Spleen (tissue), 11 donors: ENCODE measurements around the gene ADARB1. TPM values are rescaled to one million over a fixed set of nuclear protein-coding genes. Genes with fewer than 3 reads are reported as not detected.

Source experiments
- DNase-seq: peaks from one replicate; pipeline ENCODE4 v3.0.0-alpha.2; 2020
- H3K27ac ChIP-seq, 8 donors: fragments of 200-600 bp; sonication (generic) in 7 of 8; 1 replicate in 4 of 8; 2 replicates in 4 of 8; pipeline versions ENCODE4 v1.5.0 to v1.8.0; 2016 to 2021; ENCODE audit warnings: inconsistent platforms in 4 of 8, mild to moderate bottlenecking in 4 of 8, moderate library complexity in 1 of 8
- H3K27me3 ChIP-seq, 7 donors: fragments of 200-600 bp; sonication (generic) in 6 of 7; replicated peaks in 1 of 7; 1 replicate in 4 of 7; 2 replicates in 3 of 7; pipeline versions ENCODE4 v1.5.0 to v1.8.0; 2016 to 2021; ENCODE audit warnings: inconsistent platforms in 3 of 7, mild to moderate bottlenecking in 1 of 7
- H3K36me3 ChIP-seq, 6 donors: fragments of 200-600 bp; sonication (generic) in 5 of 6; 1 replicate in 4 of 6; 2 replicates in 2 of 6; pipeline versions ENCODE4 v1.5.0 to v1.8.0; 2016 to 2021; ENCODE audit warnings: inconsistent platforms in 2 of 6
- H3K4me1 ChIP-seq, 6 donors: fragments of 200-600 bp; sonication (generic) in 5 of 6; 1 replicate in 3 of 6; 2 replicates in 3 of 6; pipeline versions ENCODE4 v1.5.0 to v1.8.0; 2016 to 2021; ENCODE audit warnings: inconsistent platforms in 3 of 6
- H3K4me3 ChIP-seq, 8 donors: fragments of 200-600 bp; sonication (generic) in 7 of 8; 1 replicate in 4 of 8; 2 replicates in 4 of 8; pipeline versions ENCODE4 v1.5.0 to v1.8.0; 2016 to 2021; ENCODE audit warnings: inconsistent platforms in 4 of 8, mild to moderate bottlenecking in 4 of 8, moderate library complexity in 2 of 8
- H3K9me3 ChIP-seq, 8 donors: fragments of 200-600 bp; sonication (generic) in 7 of 8; 1 replicate in 4 of 8; 2 replicates in 4 of 8; pipeline versions ENCODE4 v1.5.0 to v1.8.0; 2016 to 2021; ENCODE audit warnings: inconsistent platforms in 4 of 8
- POLR2A ChIP-seq, 3 donors: fragments of 450-650 bp; IDR thresholded peaks; one replicate each; pipeline ENCODE4 v1.5.1; 2017; ENCODE audit warnings: antibody characterized with exemption in 3 of 3, mild to moderate bottlenecking in 1 of 3
- POLR2AphosphoS5 ChIP-seq, 3 donors: sonication (generic); formaldehyde crosslinking; IDR thresholded peaks; one replicate each; pipeline ENCODE4 v1.5.1; 2017; ENCODE audit warnings: antibody characterized with exemption in 3 of 3
- WGBS, 5 donors: extraction: QIAGEN DNeasy Blood & Tissue Kit in 3 of 5; methylation state at CpG; one replicate each; pipeline versions ENCODE4 v1.1.5 to v1.1.7; 2013 to 2018; 5-methylcytosine and 5-hydroxymethylcytosine counted together
- intact Hi-C: fragments of 100-400 bp; cut with DNase I; formaldehyde crosslinking; loops from one replicate; pipeline ENCODE4 v1.15.0; 2023; ENCODE audit warnings: low total_unique reads
- polyA plus RNA-seq, 3 donors: library from polyadenylated mRNA; stranded (reverse); fragments of 200-250 nt; gene quantifications; one replicate each; pipeline ENCODE4 v1.2.1, GENCODE V29; 2013
- total RNA-seq, 7 donors: library from RNA; depleted of rRNA in 3 of 7; stranded (reverse); fragments of >200 nt in 3 of 7; fragmentation: NEBNext Ultra II Directional in 4 of 7; extraction: Animal tissue kit (Norgen Biotek cat#: 25700) in 4 of 7; gene quantifications; one replicate each; pipeline versions ENCODE4 v1.1.0 to v1.2.1, GENCODE V29; 2016 to 2021
- TF ChIP-seq, protein P1 (sequence below), 11 experiments: fragments of 200-600 bp in 7 of 11; fragments of 450-650 bp in 4 of 11; sonication (generic) in 4 of 11; IDR thresholded peaks in 8 of 11; conservative IDR thresholded peaks in 3 of 11; 1 replicate in 7 of 11; 2 replicates in 4 of 11; pipeline versions ENCODE4 v1.4.0 to v1.8.0; 2016 to 2021; ENCODE audit warnings: antibody characterized with exemption in 11 of 11, inconsistent platforms in 4 of 11, mild to moderate bottlenecking in 1 of 11
- donor health status: healthy with polysubstance abuse.
- donor health status: DM: no; HTN: no; CAD: no; lungs with moderate emphysema.
- donor health status: DM: no; HTN: no; CAD: no.
- donor health status: Bipolar disorder and iron deficiency.
- donor health status: healthy.
- donor health status: DM: no; HTN: no; CAD: no.
- donor health status: DM: yes; HTN: yes; CAD: no.

Gene ADARB1
- total and polyA plus RNA-seq, 10 donors, result 9.1 to 50.8 (median 29.0) TPM

DNA sequence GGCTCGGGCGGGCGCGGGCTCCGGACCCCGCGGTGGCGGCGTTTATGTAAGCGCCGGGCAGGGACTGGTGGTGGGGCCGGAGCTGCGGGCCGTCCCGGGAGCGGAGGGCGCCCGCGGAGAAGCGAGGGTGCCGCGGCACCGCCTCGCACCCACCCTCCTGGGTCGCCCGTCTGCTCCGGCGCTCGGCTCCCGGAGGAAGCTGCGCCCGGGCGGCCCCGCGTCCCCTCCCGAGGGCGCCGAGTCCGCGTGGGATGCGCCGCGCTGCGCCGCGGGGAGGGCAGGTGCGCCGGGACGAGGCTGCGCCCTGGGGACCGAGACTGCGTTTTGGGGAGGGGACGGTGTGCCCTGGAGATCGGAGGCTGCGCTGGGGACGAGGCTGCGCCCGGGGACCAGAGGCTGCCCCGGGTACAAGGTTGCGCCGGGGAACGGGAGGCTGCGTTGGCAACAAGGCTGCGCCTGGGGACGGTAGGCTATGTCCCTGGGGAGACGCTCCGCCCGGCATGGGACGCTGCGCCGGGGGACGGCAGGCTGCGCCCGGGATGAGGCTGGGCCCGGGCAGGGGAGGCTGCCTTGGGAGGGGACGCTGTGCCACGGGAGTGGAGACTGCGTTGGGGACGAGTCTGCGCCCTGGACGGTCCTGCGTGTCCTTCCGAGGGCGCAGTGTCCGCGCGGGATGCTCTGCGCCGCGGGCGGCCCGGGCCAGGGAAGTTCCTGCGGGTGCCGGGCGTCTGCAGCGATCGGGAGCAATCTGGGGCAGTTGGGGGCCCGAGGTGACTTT lies 627 bp downstream of the ADARB1 start:
- intact Hi-C loops, result loop anchor here (10.0 kb wide), 1 partner anchor 50 kb away; no protein-coding TSS in a partner anchor
- DNase-seq, result peak; percentile 85
- Histone ChIP-seq H3K4me3 (peak overlapping the region; percentile 83 to 98 (median 86)), H3K9me3 (no peaks in the 10 kb centered on the region), H3K4me1 (peaks cover 35 to 65% (median 56%) of the 10 kb centered on the region in 6 donors), H3K27me3 (peaks cover 0 to 9% (median 0%) of the 10 kb centered on the region in 7 donors), H3K27ac (peak overlapping the region; percentile 36 to 93 (median 60)), H3K36me3 (no peaks in the 10 kb centered on the region)
- WGBS, 5 donors, result 0 to 1% (median 1%) methylated on average over 19 to 98 of the region's 98 CpGs
- TF ChIP-seq POLR2AphosphoS5 (IDR thresholded peaks at IDR 0.05), result peak in 2 of 3 donors; percentile 21 to 52
- TF ChIP-seq, protein P1, sequence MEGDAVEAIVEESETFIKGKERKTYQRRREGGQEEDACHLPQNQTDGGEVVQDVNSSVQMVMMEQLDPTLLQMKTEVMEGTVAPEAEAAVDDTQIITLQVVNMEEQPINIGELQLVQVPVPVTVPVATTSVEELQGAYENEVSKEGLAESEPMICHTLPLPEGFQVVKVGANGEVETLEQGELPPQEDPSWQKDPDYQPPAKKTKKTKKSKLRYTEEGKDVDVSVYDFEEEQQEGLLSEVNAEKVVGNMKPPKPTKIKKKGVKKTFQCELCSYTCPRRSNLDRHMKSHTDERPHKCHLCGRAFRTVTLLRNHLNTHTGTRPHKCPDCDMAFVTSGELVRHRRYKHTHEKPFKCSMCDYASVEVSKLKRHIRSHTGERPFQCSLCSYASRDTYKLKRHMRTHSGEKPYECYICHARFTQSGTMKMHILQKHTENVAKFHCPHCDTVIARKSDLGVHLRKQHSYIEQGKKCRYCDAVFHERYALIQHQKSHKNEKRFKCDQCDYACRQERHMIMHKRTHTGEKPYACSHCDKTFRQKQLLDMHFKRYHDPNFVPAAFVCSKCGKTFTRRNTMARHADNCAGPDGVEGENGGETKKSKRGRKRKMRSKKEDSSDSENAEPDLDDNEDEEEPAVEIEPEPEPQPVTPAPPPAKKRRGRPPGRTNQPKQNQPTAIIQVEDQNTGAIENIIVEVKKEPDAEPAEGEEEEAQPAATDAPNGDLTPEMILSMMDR (IDR thresholded peaks at IDR 0.05 in 8 of 11, conservative IDR thresholded peaks at IDR 0.05 in 3 of 11), result no peak

DNA sequence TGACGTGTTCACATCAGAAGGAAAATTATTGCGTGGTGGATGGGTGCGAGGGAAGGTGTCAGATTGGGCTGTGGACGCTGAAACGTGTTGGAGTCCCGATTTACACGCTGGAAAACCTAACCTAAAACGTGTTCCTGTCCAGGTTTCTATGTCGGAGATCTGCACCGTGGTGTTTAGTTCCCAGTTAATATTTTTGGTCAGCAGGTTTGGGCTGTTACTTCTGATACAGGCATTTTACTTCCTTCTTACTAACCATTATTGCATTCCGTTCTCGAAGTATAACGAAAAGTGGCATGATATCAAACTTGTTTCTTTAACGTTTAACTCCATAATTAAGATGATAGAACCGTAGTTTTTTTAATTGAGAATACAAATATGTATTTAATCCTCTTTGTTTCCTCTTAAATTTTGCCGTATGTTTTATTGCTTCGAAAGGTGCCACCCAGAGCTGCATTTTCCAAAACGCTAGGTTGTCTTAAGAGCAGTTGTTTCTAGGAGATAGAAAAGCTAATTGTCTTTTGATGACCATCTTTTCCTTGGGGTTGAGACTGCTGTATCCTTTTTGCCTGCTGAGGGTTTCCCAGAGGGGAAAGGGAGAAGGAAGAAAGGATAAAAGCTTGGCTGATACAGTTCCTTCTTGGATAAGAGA lies 1.3 kb downstream of the ADARB1 start:
- TF ChIP-seq, protein P1 (IDR thresholded peaks at IDR 0.05 in 8 of 11, conservative IDR thresholded peaks at IDR 0.05 in 3 of 11), result no peak
- TF ChIP-seq POLR2A (IDR thresholded peaks at IDR 0.05), result no peak
- no peak for TF ChIP-seq POLR2AphosphoS5 (IDR thresholded peaks at IDR 0.05)
- H3K4me1 ChIP-seq, result peaks cover 35 to 72% (median 63%) of the 10 kb centered on the region in 6 donors
- DNase-seq, result no peak
- WGBS, 5 donors, result 29 to 39% (median 32%) methylated on average over 18 of the region's 18 CpGs
- intact Hi-C loops, result loop anchor here (10.0 kb wide), 1 partner anchor 49 kb away; no protein-coding TSS in a partner anchor
- H3K27me3 ChIP-seq, result peaks cover 0 to 9% (median 0%) of the 10 kb centered on the region in 7 donors
- no peaks in the 10 kb centered on the region for H3K9me3 ChIP-seq
- H3K4me3 ChIP-seq, result peak overlapping the region; percentile 83 to 98 (median 86)
- H3K36me3 ChIP-seq, result no peaks in the 10 kb centered on the region
- peak overlapping the region in 5 of 8 donors; percentile 40 to 93 (median 76) for H3K27ac ChIP-seq

DNA sequence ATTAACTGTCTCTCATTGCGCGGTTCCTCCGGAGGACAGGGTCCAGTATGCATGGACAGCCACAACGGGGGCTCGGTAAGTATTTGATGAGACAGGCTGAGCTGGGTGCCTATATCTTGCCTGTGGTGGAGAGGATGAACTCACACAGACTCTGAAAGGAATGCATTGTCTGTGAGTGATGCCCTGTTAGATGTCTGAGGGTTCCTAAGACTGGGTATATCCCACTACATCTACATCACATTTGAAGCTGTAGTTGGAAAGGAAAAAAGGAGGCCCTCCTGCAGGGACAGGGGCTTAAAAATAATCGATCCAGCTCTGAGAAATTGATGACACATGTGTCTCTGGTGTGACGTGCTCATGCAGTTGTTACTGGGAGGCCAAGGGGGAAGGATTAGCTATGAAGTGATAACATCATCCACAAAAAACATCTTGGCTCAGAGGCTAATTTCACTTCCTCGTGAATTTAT lies 1.9 kb downstream of the ADARB1 start:
- Histone ChIP-seq H3K36me3 (no peaks in the 10 kb centered on the region), H3K4me1 (peaks cover 35 to 78% (median 68%) of the 10 kb centered on the region in 6 donors), H3K9me3 (no peaks in the 10 kb centered on the region), H3K27me3 (peaks cover 0 to 9% (median 0%) of the 10 kb centered on the region in 7 donors), H3K4me3 (peak overlapping the region in 2 of 8 donors; percentile 97 to 98), H3K27ac (peak overlapping the region in 2 of 8 donors; percentile 52 to 79)
- TF ChIP-seq, protein P1 (IDR thresholded peaks at IDR 0.05 in 8 of 11, conservative IDR thresholded peaks at IDR 0.05 in 3 of 11), result no peak
- TF ChIP-seq POLR2AphosphoS5 (IDR thresholded peaks at IDR 0.05), result no peak
- TF ChIP-seq POLR2A (IDR thresholded peaks at IDR 0.05), result no peak
- intact Hi-C loops, result loop anchor here (10.0 kb wide), 1 partner anchor 49 kb away; no protein-coding TSS in a partner anchor
- no peak for DNase-seq
- 73 to 80% (median 76%) methylated on average over 8 of the region's 8 CpGs for WGBS, 5 donors
